Breast epithelium (tissue), 3 donors: ENCODE results near the gene NUDT7.

Experiments
- CTCF ChIP-seq, 3 donors: fragments of 450-650 bp; IDR thresholded peaks; one replicate each; pipeline ENCODE4 v1.5.1; 2016 to 2017; ENCODE audit warnings: antibody characterized with exemption in 3 of 3, mild to moderate bottlenecking in 3 of 3, moderate library complexity in 3 of 3
- POLR2A ChIP-seq: fragments of 450-650 bp; IDR thresholded peaks from one replicate; pipeline ENCODE4 v1.6.1; 2016; ENCODE audit warnings: antibody characterized with exemption, mild to moderate bottlenecking, moderate library complexity

GRCh38 chr16:77758508-77758907 is 36.2 kb downstream of the NUDT7 start:
- TF ChIP-seq POLR2A (no peak), CTCF (IDR thresholded peaks at IDR 0.05) (no peak)
